Astrocyte (in vitro differentiated cells and primary cell): Measurements from ENCODE around the gene MKKS. TPM values are rescaled to one million over a fixed set of nuclear protein-coding genes. Genes with fewer than 3 reads are reported as not detected.

Experiments
- DNase-seq: peaks from one replicate; pipeline ENCODE4 v3.0.0-alpha.2; 2010; ENCODE audit warnings: low read depth
- FAIRE-seq: peaks from 2 replicates; lab custom pipeline; 2011; peaks lifted over from hg19 to GRCh38; lab: Jason Lieb, UNC
- H2AFZ ChIP-seq: 2 replicates; pipeline ENCODE4 v1.6.0; 2012; ENCODE audit warnings: low read depth, low read length, inconsistent platforms
- H3K27ac ChIP-seq: 2 replicates; pipeline ENCODE4 v1.5.1; 2011; ENCODE audit warnings: low read depth, low read length, inconsistent platforms
- H3K27me3 ChIP-seq: 2 replicates; pipeline ENCODE4 v1.6.0; 2011; ENCODE audit warnings: low read length, inconsistent platforms; ENCODE audit not compliant: insufficient read depth
- H3K36me3 ChIP-seq: 2 replicates; pipeline ENCODE4 v1.5.1; 2011; ENCODE audit warnings: low read length, inconsistent platforms; ENCODE audit not compliant: insufficient read depth
- H3K4me1 ChIP-seq: 2 replicates; pipeline ENCODE4 v1.5.1; 2011; ENCODE audit warnings: low read length, inconsistent platforms; ENCODE audit not compliant: insufficient read depth
- H3K4me2 ChIP-seq: 2 replicates; pipeline ENCODE4 v1.6.0; 2012; ENCODE audit warnings: low read length, inconsistent platforms
- H3K4me3 ChIP-seq: 2 replicates; pipeline ENCODE4 v1.5.1; 2011; ENCODE audit warnings: low read depth, mild to moderate bottlenecking, low read length, inconsistent platforms; ENCODE audit not compliant: insufficient read depth
- H3K79me2 ChIP-seq: 2 replicates; pipeline ENCODE4 v1.6.0; 2012; ENCODE audit warnings: mild to moderate bottlenecking, low read length, inconsistent platforms; ENCODE audit not compliant: insufficient read depth
- H3K9ac ChIP-seq: 2 replicates; pipeline ENCODE4 v1.6.0; 2012; ENCODE audit warnings: mild to moderate bottlenecking, low read length, inconsistent platforms
- H3K9me3 ChIP-seq: 2 replicates; pipeline ENCODE4 v1.5.1; 2012; ENCODE audit warnings: low read depth, mild to moderate bottlenecking, low read length, inconsistent platforms; ENCODE audit not compliant: insufficient read depth
- H4K20me1 ChIP-seq: 2 replicates; pipeline ENCODE4 v1.6.0; 2012; ENCODE audit warnings: low read length, inconsistent platforms; ENCODE audit not compliant: insufficient read depth
- H3K27ac Mint-ChIP-seq: one replicate; pipeline ENCODE4 v1.8.0; 2021; ENCODE audit warnings: mild to moderate bottlenecking, mixed read lengths; ENCODE audit not compliant: unreplicated experiment
- H3K27me3 Mint-ChIP-seq: one replicate; pipeline ENCODE4 v1.8.0; 2021; ENCODE audit warnings: low read depth, mixed read lengths; ENCODE audit not compliant: unreplicated experiment
- H3K36me3 Mint-ChIP-seq: one replicate; pipeline ENCODE4 v1.8.0; 2021; ENCODE audit warnings: low read depth, mixed read lengths; ENCODE audit not compliant: unreplicated experiment
- H3K4me1 Mint-ChIP-seq: one replicate; pipeline ENCODE4 v1.8.0; 2021; ENCODE audit warnings: low read depth, mixed read lengths; ENCODE audit not compliant: unreplicated experiment
- H3K4me3 Mint-ChIP-seq: one replicate; pipeline ENCODE4 v1.8.0; 2021; ENCODE audit warnings: mild to moderate bottlenecking, moderate library complexity, mixed read lengths; ENCODE audit not compliant: unreplicated experiment
- H3K9me3 Mint-ChIP-seq: one replicate; pipeline ENCODE4 v1.8.0; 2021; ENCODE audit warnings: mild to moderate bottlenecking, mixed read lengths; ENCODE audit not compliant: unreplicated experiment
- EZH2 ChIP-seq: IDR thresholded peaks from 2 replicates; pipeline ENCODE4 v1.6.1; 2012; ENCODE audit warnings: mild to moderate bottlenecking, low read length, inconsistent platforms; ENCODE audit not compliant: insufficient read depth
- total RNA-seq: library from RNA; stranded (reverse); gene quantifications from 2 replicates; pipeline ENCODE4 v1.2.1, GENCODE V29; 2021
- TF ChIP-seq, protein P1 (sequence below): IDR thresholded peaks from 2 replicates; pipeline ENCODE4 v1.5.1; 2011; ENCODE audit warnings: low read depth, mild to moderate bottlenecking, inconsistent platforms, low read length, moderate library complexity; ENCODE audit not compliant: insufficient read depth

The MKKS gene
- total RNA-seq, 1 donor from 2014 or later: 13.4 TPM

GRCh38 chr20:10476319-10476724 is 42.3 kb upstream of the MKKS start:
- H3K9me3 ChIP-seq: no peaks in the 10 kb centered on the region
- H4K20me1 ChIP-seq: no peaks in the 10 kb centered on the region
- no peak overlapping the region for H2AFZ ChIP-seq
- Mint-ChIP-seq H3K4me3 (no peak overlapping the region), H3K9me3 (no peaks in the 10 kb centered on the region), H3K27ac (peak overlapping the region; percentile 15), H3K27me3 (no peaks in the 10 kb centered on the region), H3K4me1 (peaks cover 11% of the 10 kb centered on the region), H3K36me3 (peaks cover 1% of the 10 kb centered on the region)
- H3K9ac ChIP-seq: no peak overlapping the region
- H3K4me3 ChIP-seq: no peak overlapping the region
- H3K79me2 ChIP-seq: no peaks in the 10 kb centered on the region
- no peaks in the 10 kb centered on the region for H3K27me3 ChIP-seq
- no peak overlapping the region for H3K27ac ChIP-seq
- FAIRE-seq (no peak), DNase-seq (peak; percentile 13)
- H3K4me1 ChIP-seq: no peaks in the 10 kb centered on the region
- TF ChIP-seq, protein P1, sequence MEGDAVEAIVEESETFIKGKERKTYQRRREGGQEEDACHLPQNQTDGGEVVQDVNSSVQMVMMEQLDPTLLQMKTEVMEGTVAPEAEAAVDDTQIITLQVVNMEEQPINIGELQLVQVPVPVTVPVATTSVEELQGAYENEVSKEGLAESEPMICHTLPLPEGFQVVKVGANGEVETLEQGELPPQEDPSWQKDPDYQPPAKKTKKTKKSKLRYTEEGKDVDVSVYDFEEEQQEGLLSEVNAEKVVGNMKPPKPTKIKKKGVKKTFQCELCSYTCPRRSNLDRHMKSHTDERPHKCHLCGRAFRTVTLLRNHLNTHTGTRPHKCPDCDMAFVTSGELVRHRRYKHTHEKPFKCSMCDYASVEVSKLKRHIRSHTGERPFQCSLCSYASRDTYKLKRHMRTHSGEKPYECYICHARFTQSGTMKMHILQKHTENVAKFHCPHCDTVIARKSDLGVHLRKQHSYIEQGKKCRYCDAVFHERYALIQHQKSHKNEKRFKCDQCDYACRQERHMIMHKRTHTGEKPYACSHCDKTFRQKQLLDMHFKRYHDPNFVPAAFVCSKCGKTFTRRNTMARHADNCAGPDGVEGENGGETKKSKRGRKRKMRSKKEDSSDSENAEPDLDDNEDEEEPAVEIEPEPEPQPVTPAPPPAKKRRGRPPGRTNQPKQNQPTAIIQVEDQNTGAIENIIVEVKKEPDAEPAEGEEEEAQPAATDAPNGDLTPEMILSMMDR: no peak
- no peak for TF ChIP-seq EZH2
- H3K4me2 ChIP-seq: no peak overlapping the region
- no peaks in the 10 kb centered on the region for H3K36me3 ChIP-seq

- H2AFZ ChIP-seq: no peak overlapping the region
- H3K27ac Mint-ChIP-seq: no peak overlapping the region
- no peak for FAIRE-seq
- no peak overlapping the region for H3K9ac ChIP-seq
- no peak overlapping the region for H3K4me2 ChIP-seq
- DNase-seq: no peak
- no peak overlapping the region for H3K4me3 ChIP-seq
- no peaks in the 10 kb centered on the region for H3K79me2 ChIP-seq
- H3K4me3 Mint-ChIP-seq: no peak overlapping the region
- H3K4me1 Mint-ChIP-seq: peaks cover 11% of the 10 kb centered on the region
- no peaks in the 10 kb centered on the region for H3K9me3 ChIP-seq
- H3K27me3 Mint-ChIP-seq: no peaks in the 10 kb centered on the region
- TF ChIP-seq, protein P1: no peak
- no peak for TF ChIP-seq EZH2
- H4K20me1 ChIP-seq: no peaks in the 10 kb centered on the region
- H3K36me3 ChIP-seq: no peaks in the 10 kb centered on the region
- H3K27ac ChIP-seq: no peak overlapping the region
- H3K36me3 Mint-ChIP-seq: peaks cover 1% of the 10 kb centered on the region
- no peaks in the 10 kb centered on the region for H3K9me3 Mint-ChIP-seq
- H3K27me3 ChIP-seq: no peaks in the 10 kb centered on the region
- H3K4me1 ChIP-seq: no peaks in the 10 kb centered on the region
Measured at GRCh38 chr20:10475225-10475624, 41.2 kb upstream of the MKKS start.

DNA sequence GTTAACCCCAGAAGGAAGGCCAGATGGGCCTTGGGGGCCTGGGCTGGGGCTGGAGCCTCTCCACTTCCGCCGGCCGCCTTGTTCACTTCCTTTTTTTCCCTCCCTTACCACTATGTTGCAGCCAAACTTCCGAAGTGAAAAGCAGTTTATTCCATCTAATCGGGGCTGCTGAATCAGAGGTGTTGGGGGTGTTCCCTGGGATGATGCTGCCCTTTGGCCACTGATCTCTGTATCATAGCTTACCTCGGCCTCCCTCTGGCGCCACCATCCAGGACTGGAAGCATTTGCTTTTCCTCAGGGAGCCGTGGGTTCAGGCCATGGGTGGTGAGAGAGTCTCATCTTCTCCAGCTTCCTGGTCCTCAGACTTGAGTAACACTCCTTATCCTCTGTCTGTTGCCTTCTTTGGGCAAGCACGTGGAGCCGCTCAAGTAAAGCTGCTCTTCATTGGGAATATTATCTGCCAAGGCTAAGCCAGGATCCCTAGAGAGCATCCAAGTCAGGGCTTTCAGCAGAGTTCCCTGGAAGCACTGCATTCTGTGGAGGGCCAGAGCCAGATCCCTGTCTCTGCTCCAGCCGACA is 40.7 kb upstream of the MKKS start:
- peaks cover 17% of the 10 kb centered on the region for H3K4me1 Mint-ChIP-seq
- no peak overlapping the region for H3K4me3 Mint-ChIP-seq
- no peaks in the 10 kb centered on the region for H3K79me2 ChIP-seq
- H3K36me3 Mint-ChIP-seq: peaks cover 1% of the 10 kb centered on the region
- H3K9ac ChIP-seq: no peak overlapping the region
- no peaks in the 10 kb centered on the region for H3K9me3 ChIP-seq
- no peak overlapping the region for H3K27ac Mint-ChIP-seq
- no peak overlapping the region for H2AFZ ChIP-seq
- no peaks in the 10 kb centered on the region for H3K27me3 Mint-ChIP-seq
- no peaks in the 10 kb centered on the region for H3K27me3 ChIP-seq
- no peak overlapping the region for H3K4me3 ChIP-seq
- no peaks in the 10 kb centered on the region for H4K20me1 ChIP-seq
- H3K27ac ChIP-seq: no peak overlapping the region
- no peak for FAIRE-seq
- TF ChIP-seq, protein P1: no peak
- TF ChIP-seq EZH2: no peak
- H3K9me3 Mint-ChIP-seq: no peaks in the 10 kb centered on the region
- H3K36me3 ChIP-seq: no peaks in the 10 kb centered on the region
- H3K4me1 ChIP-seq: no peaks in the 10 kb centered on the region
- H3K4me2 ChIP-seq: no peak overlapping the region
- DNase-seq: no peak
